K562 (cell line): ENCODE results near the gene ENDOD1. TPM values are rescaled to one million over a fixed set of nuclear protein-coding genes. Genes with fewer than 3 reads are reported as not detected.

Source experiments
- CEBPB ChIP-seq: fragments of 450-650 bp; IDR thresholded peaks from 2 replicates; pipeline ENCODE4 v1.6.1; 2016; ENCODE audit warnings: missing genetic modification characterization, missing compliant biosample characterization
- ESRRB ChIP-seq: fragments of 250-450 bp; sonication (Bioruptor Pico); IDR thresholded peaks from 2 replicates; pipeline ENCODE4 v1.5.0; 2020; ENCODE audit warnings: mild to moderate bottlenecking, moderate library complexity, borderline replicate concordance
- ETV6 ChIP-seq, 3 experiments: fragments of 150-350 bp in 1 of 3; sonication (generic) in 1 of 3; formaldehyde crosslinking in 1 of 3; IDR thresholded peaks; 2 replicates each; pipeline versions ENCODE4 v1.6.1 to v1.8.0; 2014 to 2022; ENCODE audit warnings: borderline replicate concordance in 2 of 3, low read depth in 2 of 3, antibody characterized with exemption in 1 of 3, low read length in 1 of 3, mild to moderate bottlenecking in 1 of 3, missing genetic modification reagents in 1 of 3
- KLF6 ChIP-seq: fragments of 250-450 bp; sonication (Bioruptor Pico); IDR thresholded peaks from 2 replicates; pipeline ENCODE4 v1.4.0; 2020; ENCODE audit warnings: mild to moderate bottlenecking, moderate library complexity, borderline replicate concordance
- MEF2D ChIP-seq: conservative IDR thresholded peaks from 2 replicates; pipeline ENCODE4 v1.6.1; 2016; ENCODE audit warnings: low read depth, missing genetic modification characterization, missing compliant biosample characterization
- POLR2B ChIP-seq: fragments of 450-650 bp; IDR thresholded peaks from 2 replicates; pipeline ENCODE4 v1.6.1; 2018; ENCODE audit warnings: low read depth; ENCODE audit not compliant: partially characterized antibody
- SLC30A9 ChIP-seq: fragments of 250-450 bp; sonication (Bioruptor Pico); IDR thresholded peaks from 2 replicates; pipeline ENCODE4 v1.8.0; 2022; ENCODE audit warnings: mild to moderate bottlenecking, moderate library complexity
- SRSF9 ChIP-seq: fragments of 200-400 bp; formaldehyde crosslinking; IDR thresholded peaks from 2 replicates; pipeline ENCODE4 v1.6.1; 2017; ENCODE audit warnings: low read depth, low read length, borderline replicate concordance
- ZBTB7A ChIP-seq: IDR thresholded peaks from 2 replicates; pipeline ENCODE4 v1.6.1; 2011; ENCODE audit warnings: low read depth, mild to moderate bottlenecking, low read length, moderate library complexity, borderline replicate concordance; ENCODE audit not compliant: control insufficient read depth
- ZC3H11A ChIP-seq: IDR thresholded peaks from 2 replicates; pipeline ENCODE4 v1.6.1; 2012; ENCODE audit warnings: low read depth, low read length, improper control_type of control experiment
- ZFP30 ChIP-seq: fragments of 250-450 bp; sonication (Bioruptor Pico); IDR thresholded peaks from 2 replicates; pipeline ENCODE4 v1.8.0; 2022; ENCODE audit warnings: moderate library complexity, mild to moderate bottlenecking, inconsistent platforms, borderline replicate concordance
- ZFX ChIP-seq: sonication (generic); formaldehyde crosslinking; IDR thresholded peaks from 2 replicates; pipeline ENCODE4 v1.8.0; 2022; ENCODE audit warnings: mild to moderate bottlenecking, missing genetic modification reagents, moderate library complexity
- polyA plus RNA-seq, 8 experiments: library from polyadenylated mRNA; depleted of rRNA in 4 of 8; stranded (reverse) in 5 of 8; unstranded in 3 of 8; fragments of >200 nt; fragmentation: Nextera tagmentation in 2 of 8; fragmentation: Illumina TruSeq in 1 of 8; extraction: Ambion mirVana in 2 of 8; extraction: Trizol in 1 of 8; gene quantifications; 2 replicates each; pipeline versions ENCODE4 v1.2.1 to v1.2.3, GENCODE V29; 2011 to 2014; ENCODE audit warnings: inconsistent platforms in 1 of 8, missing spikeins in 1 of 8
- total RNA-seq, 7 experiments: library from RNA; depleted of rRNA in 6 of 7; stranded (reverse); fragments of >200 nt in 6 of 7; fragmentation: Illumina TruSeq in 2 of 7; extraction: Trizol in 2 of 7; gene quantifications; 2 replicates each; pipeline versions ENCODE4 v1.2.1 to v1.2.3, GENCODE V29; 2011 to 2021; ENCODE audit warnings: low replicate concordance in 1 of 7
- TF ChIP-seq, protein P1 (sequence below): fragments of 250-450 bp; sonication (Bioruptor Pico); IDR thresholded peaks from 2 replicates; pipeline ENCODE4 v1.5.1; 2021; ENCODE audit warnings: mild to moderate bottlenecking
- TF ChIP-seq, protein P2 (sequence below): fragments of 250-450 bp; sonication (Bioruptor Pico); IDR thresholded peaks from 2 replicates; pipeline ENCODE4 v1.5.0; 2021; ENCODE audit warnings: mild to moderate bottlenecking, moderate library complexity
- TF ChIP-seq, protein P3 (sequence below): sonication (generic); formaldehyde crosslinking; IDR thresholded peaks from 2 replicates; pipeline ENCODE4 v1.8.1; 2023; ENCODE audit warnings: missing genetic modification reagents, mild to moderate bottlenecking, borderline replicate concordance

The ENDOD1 gene
- total and polyA plus RNA-seq, 9 of the 15 experiments (the other 6 are each of a cell fraction or from before 2014, with no cell fraction given), result 4.2 to 11.8 (median 9.3) TPM

DNA sequence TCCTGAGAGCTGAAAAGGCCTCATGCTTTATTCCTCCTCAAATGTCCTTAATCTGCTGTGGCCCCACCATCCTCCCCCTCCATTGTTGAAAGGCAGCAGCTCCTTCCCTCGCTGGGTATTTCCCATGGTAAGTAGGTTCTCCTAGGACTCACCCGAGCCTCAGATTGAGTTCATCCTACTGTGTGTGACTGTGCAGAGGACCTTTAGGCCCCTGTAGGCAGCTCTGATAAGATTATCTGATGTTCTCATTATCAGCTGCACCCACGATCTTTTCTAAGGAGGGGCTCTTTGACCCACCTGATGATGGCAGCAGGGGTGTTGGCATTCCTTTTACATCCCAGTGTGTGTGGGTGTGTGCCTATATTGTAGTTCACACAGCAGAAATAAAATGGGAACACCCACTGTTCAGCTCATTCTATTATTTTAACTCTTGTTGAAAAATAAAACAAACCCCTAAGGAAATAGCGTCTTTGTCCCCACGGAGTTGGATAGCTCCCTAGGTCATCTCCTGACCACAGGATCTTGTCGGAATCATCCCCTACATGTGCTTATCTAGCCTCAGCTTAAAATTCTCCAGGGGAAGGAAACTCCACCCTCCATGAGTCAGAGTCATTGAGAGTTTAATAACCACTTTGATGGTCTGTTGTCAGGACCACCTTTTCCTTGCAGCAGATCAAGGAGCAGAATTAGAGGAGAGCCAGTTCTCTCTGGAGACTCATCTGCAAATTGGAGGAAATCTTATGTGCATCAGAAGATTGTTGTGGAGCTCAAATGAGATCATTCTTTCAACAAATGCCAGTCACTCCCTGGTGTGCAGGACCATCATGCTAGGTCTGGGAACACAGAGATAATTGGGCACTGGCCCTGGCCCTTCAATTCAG, 19.3 kb downstream of the ENDOD1 start (continued):
- TF ChIP-seq POLR2B (no peak), ZFP30 (CRISPR knock-in tag) (no peak), ZBTB7A (0 out of 2 replicates have a peak, but pooled peaks have one; percentile 52), MEF2D (tag) (no peak), SLC30A9 (CRISPR knock-in tag) (no peak), ZFX (CRISPR knock-in tag) (no peak), ZC3H11A (no peak), ESRRB (CRISPR knock-in tag) (no peak), SRSF9 (no peak), KLF6 (no peak), ETV6 (IDR thresholded peaks at IDR 0.05; ENCODE audit: borderline replicate concordance in 1 of 2, low read depth in 2 of 2, low read length in 1 of 2) (0 out of 4 replicates have a peak, but pooled peaks of 1 of the 2 experiments have one; percentile 46), ETV6 (CRISPR knock-in tag; IDR thresholded peaks at IDR 0.05; ENCODE audit: borderline replicate concordance) (no peak), CEBPB (no peak)
- TF ChIP-seq, protein P1, sequence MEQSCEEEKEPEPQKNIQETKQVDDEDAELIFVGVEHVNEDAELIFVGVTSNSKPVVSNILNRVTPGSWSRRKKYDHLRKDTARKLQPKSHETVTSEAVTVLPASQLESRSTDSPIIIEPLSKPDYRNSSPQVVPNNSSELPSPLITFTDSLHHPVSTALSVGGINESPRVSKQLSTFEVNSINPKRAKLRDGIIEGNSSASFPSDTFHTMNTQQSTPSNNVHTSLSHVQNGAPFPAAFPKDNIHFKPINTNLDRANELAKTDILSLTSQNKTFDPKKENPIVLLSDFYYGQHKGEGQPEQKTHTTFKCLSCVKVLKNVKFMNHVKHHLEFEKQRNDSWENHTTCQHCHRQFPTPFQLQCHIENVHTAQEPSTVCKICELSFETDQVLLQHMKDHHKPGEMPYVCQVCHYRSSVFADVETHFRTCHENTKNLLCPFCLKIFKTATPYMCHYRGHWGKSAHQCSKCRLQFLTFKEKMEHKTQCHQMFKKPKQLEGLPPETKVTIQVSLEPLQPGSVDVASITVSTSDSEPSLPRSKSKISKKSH (CRISPR knock-in tag), result no peak
- TF ChIP-seq, protein P2, sequence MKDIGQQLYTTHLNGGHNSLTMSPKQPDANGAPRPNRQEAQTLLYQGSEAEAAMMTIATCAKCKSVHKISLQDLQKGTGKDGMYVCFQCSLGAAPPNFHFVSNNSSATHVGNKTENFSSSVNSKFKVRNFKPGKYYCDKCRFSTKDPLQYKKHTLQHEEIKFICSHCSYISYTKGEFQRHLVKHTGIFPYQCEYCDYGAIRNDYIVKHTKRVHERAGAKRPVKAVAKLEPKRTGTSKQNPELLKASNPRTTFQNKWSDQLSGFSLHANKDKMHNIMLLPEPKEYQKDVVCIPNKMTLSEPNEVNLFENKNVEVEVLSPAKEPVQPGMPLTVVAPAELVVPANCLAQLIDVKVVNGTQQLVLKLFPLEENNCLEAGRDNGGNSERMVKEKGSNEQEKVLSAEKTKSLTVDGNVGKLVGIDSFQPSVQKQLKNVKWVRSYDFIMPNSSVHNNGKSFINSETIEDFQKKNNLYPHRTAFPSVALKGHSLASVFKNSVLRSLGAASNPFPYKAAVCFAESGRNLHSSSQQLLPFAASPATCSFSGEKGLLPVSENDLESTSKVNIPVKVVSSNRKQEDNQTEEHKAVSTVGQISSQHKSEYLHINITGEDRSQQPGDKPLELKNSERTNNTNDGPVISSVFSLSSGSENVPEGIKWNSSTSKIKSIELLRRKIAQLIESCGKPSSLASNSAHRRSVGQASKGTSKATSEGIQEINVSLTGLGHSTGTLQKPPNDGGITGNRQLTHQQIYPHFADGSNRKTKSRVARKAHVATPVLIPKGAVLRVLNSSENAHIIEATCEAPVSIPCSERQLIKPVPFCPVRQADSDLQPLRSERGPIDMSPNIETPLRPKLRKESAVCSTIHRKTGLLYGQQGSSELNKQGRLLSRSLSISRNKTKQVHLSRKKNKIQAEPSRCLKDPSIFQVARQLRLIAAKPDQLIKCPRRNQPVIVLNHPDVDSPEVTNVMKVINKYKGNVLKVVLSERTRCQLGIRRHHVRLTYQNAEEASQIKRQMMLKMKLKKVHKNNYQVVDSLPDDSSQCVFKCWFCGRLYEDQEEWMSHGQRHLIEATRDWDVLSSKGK (CRISPR knock-in tag), result no peak
- TF ChIP-seq, protein P3, sequence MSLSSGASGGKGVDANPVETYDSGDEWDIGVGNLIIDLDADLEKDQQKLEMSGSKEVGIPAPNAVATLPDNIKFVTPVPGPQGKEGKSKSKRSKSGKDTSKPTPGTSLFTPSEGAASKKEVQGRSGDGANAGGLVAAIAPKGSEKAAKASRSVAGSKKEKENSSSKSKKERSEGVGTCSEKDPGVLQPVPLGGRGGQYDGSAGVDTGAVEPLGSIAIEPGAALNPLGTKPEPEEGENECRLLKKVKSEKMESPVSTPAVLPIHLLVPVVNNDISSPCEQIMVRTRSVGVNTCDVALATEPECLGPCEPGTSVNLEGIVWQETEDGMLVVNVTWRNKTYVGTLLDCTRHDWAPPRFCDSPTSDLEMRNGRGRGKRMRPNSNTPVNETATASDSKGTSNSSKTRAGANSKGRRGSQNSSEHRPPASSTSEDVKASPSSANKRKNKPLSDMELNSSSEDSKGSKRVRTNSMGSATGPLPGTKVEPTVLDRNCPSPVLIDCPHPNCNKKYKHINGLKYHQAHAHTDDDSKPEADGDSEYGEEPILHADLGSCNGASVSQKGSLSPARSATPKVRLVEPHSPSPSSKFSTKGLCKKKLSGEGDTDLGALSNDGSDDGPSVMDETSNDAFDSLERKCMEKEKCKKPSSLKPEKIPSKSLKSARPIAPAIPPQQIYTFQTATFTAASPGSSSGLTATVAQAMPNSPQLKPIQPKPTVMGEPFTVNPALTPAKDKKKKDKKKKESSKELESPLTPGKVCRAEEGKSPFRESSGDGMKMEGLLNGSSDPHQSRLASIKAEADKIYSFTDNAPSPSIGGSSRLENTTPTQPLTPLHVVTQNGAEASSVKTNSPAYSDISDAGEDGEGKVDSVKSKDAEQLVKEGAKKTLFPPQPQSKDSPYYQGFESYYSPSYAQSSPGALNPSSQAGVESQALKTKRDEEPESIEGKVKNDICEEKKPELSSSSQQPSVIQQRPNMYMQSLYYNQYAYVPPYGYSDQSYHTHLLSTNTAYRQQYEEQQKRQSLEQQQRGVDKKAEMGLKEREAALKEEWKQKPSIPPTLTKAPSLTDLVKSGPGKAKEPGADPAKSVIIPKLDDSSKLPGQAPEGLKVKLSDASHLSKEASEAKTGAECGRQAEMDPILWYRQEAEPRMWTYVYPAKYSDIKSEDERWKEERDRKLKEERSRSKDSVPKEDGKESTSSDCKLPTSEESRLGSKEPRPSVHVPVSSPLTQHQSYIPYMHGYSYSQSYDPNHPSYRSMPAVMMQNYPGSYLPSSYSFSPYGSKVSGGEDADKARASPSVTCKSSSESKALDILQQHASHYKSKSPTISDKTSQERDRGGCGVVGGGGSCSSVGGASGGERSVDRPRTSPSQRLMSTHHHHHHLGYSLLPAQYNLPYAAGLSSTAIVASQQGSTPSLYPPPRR (CRISPR knock-in tag), result no peak
